ENCODE data around the gene MTFR2. TPM values are rescaled to one million over a fixed set of nuclear protein-coding genes. Genes with fewer than 3 reads are reported as not detected.

Gene MTFR2
- total RNA-seq, 4 donors from 2014 or later: 0.63 to 4.2 (median 2.5) TPM; not detected in 1

DNA sequence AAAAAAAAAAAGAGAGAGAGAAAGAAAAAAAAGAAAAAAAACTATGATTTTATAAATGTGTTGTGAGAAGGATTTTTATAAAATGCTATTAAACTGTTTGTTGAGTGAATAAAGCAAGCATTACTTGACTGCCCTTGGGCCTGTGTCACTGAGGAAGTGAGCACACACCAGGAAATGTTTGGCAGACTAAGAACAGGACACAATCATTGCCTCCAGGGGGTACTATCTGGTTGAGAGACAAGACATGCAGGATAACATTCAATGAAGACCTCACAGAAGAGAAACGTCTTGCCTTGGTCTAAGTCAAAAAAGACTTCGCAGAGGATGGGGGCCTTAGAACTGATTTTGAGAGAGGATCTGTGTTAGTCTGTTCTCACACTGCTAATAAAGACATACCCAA is 40.6 kb downstream of the MTFR2 start:
- TF ChIP-seq, protein P1, sequence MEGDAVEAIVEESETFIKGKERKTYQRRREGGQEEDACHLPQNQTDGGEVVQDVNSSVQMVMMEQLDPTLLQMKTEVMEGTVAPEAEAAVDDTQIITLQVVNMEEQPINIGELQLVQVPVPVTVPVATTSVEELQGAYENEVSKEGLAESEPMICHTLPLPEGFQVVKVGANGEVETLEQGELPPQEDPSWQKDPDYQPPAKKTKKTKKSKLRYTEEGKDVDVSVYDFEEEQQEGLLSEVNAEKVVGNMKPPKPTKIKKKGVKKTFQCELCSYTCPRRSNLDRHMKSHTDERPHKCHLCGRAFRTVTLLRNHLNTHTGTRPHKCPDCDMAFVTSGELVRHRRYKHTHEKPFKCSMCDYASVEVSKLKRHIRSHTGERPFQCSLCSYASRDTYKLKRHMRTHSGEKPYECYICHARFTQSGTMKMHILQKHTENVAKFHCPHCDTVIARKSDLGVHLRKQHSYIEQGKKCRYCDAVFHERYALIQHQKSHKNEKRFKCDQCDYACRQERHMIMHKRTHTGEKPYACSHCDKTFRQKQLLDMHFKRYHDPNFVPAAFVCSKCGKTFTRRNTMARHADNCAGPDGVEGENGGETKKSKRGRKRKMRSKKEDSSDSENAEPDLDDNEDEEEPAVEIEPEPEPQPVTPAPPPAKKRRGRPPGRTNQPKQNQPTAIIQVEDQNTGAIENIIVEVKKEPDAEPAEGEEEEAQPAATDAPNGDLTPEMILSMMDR (IDR thresholded peaks at IDR 0.05): no peak
- DNase-seq (ENCODE audit: low spot score) (no peak), ATAC-seq (ENCODE audit: low FRiP score) (no peak)

- TF ChIP-seq, protein P1 (IDR thresholded peaks at IDR 0.05): no peak
- DNase-seq (ENCODE audit: low spot score) (no peak), ATAC-seq (ENCODE audit: low FRiP score) (no peak)
These were observed 41.3 kb downstream of the MTFR2 start for GRCh38 chr6:136208783-136209182.

- TF ChIP-seq, protein P1 (IDR thresholded peaks at IDR 0.05): no peak
- ATAC-seq (ENCODE audit: low FRiP score) (no peak), DNase-seq (ENCODE audit: low spot score) (no peak)
These were observed 48.4 kb downstream of the MTFR2 start for GRCh38 chr6:136201732-136202131.

- DNase-seq (ENCODE audit: low spot score) (no peak), ATAC-seq (ENCODE audit: low FRiP score) (no peak)
- TF ChIP-seq, protein P1 (IDR thresholded peaks at IDR 0.05): no peak
These were observed 57.2 kb downstream of the MTFR2 start for GRCh38 chr6:136192902-136193301.

- ATAC-seq (ENCODE audit: low FRiP score) (no peak), DNase-seq (ENCODE audit: low spot score) (no peak)
- TF ChIP-seq, protein P1 (IDR thresholded peaks at IDR 0.05): no peak
These were observed 58.4 kb downstream of the MTFR2 start for GRCh38 chr6:136191606-136192312.

GRCh38 chr6:136189104-136189503 is 61.0 kb downstream of the MTFR2 start:
- DNase-seq (ENCODE audit: low spot score) (no peak), ATAC-seq (ENCODE audit: low FRiP score) (no peak)
- TF ChIP-seq, protein P1 (IDR thresholded peaks at IDR 0.05): no peak

GRCh38 chr6:136188486-136188885 is 61.6 kb downstream of the MTFR2 start:
- DNase-seq (ENCODE audit: low spot score) (no peak), ATAC-seq (ENCODE audit: low FRiP score) (no peak)
- TF ChIP-seq, protein P1 (IDR thresholded peaks at IDR 0.05): no peak
